ENCODE data around the gene IRF4.

DNA sequence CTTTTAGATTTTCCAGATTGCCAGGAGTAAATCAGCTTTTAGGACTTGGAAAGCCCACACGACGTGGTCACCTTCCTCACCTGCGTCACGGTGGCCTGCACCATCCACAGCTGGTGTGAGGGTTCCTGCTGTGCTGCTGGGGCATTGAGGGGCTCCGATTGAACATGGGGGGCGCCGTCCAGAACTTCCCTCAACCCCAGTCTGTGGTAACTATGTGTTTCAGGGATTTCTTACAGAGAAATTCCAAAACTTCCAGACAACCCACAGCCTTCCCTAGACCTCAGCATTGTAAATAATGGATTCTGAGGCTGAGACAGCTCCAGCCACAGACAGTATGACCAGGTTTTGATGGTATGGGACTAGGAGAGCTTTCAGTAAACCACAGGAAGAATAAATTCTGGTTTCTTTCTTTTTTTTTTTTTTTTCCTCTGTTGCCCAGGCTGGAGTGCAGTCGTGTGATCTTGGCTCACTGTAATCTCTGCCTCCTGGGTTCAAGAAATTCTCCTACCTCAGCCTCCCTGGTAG, 46.7 kb upstream of the IRF4 start:
- TF ChIP-seq EZH2phosphoT487 (IDR thresholded peaks at IDR 0.05; ENCODE audit: borderline replicate concordance), result no peak
- TF ChIP-seq, protein P1, sequence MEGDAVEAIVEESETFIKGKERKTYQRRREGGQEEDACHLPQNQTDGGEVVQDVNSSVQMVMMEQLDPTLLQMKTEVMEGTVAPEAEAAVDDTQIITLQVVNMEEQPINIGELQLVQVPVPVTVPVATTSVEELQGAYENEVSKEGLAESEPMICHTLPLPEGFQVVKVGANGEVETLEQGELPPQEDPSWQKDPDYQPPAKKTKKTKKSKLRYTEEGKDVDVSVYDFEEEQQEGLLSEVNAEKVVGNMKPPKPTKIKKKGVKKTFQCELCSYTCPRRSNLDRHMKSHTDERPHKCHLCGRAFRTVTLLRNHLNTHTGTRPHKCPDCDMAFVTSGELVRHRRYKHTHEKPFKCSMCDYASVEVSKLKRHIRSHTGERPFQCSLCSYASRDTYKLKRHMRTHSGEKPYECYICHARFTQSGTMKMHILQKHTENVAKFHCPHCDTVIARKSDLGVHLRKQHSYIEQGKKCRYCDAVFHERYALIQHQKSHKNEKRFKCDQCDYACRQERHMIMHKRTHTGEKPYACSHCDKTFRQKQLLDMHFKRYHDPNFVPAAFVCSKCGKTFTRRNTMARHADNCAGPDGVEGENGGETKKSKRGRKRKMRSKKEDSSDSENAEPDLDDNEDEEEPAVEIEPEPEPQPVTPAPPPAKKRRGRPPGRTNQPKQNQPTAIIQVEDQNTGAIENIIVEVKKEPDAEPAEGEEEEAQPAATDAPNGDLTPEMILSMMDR (conservative IDR thresholded peaks at IDR 0.05; ENCODE audit: low read length), result no peak

Measured in Loucy (cell line).